Caco-2 (cell line): ENCODE results near the gene C14orf132. TPM values are rescaled to one million over a fixed set of nuclear protein-coding genes. Genes with fewer than 3 reads are reported as not detected.
"Not testable (repeated sequence)": the region's sequence is repeated elsewhere in the genome, so short reads cannot be mapped to it uniquely, and the experiment has no call there.

Experiments used
- BruUV-seq: library from RNA; stranded (reverse); fragments of 400-500 nt; replicated peaks from 2 replicates; lab custom pipeline; 2021; lab: Mats Ljungman, UMichigan
- CTCF ChIA-PET: fragments of 300-600 bp; sonication (Branson Sonifier 250); formaldehyde crosslinking; loops from one replicate; lab custom pipeline; 2022; ENCODE audit warnings: antibody characterized with exemption; lab: Charles Lee
- POLR2A ChIA-PET: fragments of 300-600 bp; sonication (Branson Sonifier 250); formaldehyde crosslinking; loops from one replicate; lab custom pipeline; 2022; ENCODE audit warnings: antibody characterized with exemption; lab: Charles Lee
- DNase-seq, 2 experiments: peaks; one replicate each; pipeline versions ENCODE4 v3.0.0 to v3.0.0-alpha.2; 2020 to 2022
- H3K27me3 ChIP-seq: replicated peaks from 2 replicates; pipeline ENCODE4 v1.6.0; 2011; ENCODE audit warnings: low read length; ENCODE audit not compliant: control insufficient read depth, insufficient read depth
- H3K36me3 ChIP-seq: 2 replicates; pipeline ENCODE4 v1.5.1; 2011; ENCODE audit warnings: low read length; ENCODE audit not compliant: control insufficient read depth, insufficient read depth
- H3K4me1 ChIP-seq: fragments of 250-450 bp; sonication (Bioruptor Pico); 2 replicates; pipeline ENCODE4 v1.5.1; 2020; ENCODE audit warnings: mild to moderate bottlenecking
- H3K4me3 ChIP-seq: 2 replicates; pipeline ENCODE4 v1.5.1; 2011; ENCODE audit warnings: low read depth, mild to moderate bottlenecking, control low read depth, low read length
- H3K9me3 ChIP-seq: fragments of 250-450 bp; sonication (Bioruptor Pico); 2 replicates; pipeline ENCODE4 v1.5.1; 2020; ENCODE audit warnings: mild to moderate bottlenecking, moderate library complexity
- H3K27ac Mint-ChIP-seq: one replicate; pipeline ENCODE4 v1.8.0; 2022; ENCODE audit warnings: mixed read lengths; ENCODE audit not compliant: unreplicated experiment
- H3K27me3 Mint-ChIP-seq: one replicate; pipeline ENCODE4 v1.8.0; 2022; ENCODE audit warnings: mixed read lengths; ENCODE audit not compliant: insufficient read depth, unreplicated experiment
- H3K36me3 Mint-ChIP-seq: one replicate; pipeline ENCODE4 v1.8.0; 2022; ENCODE audit warnings: mild to moderate bottlenecking, mixed read lengths; ENCODE audit not compliant: insufficient read depth, unreplicated experiment
- H3K4me1 Mint-ChIP-seq: one replicate; pipeline ENCODE4 v1.8.0; 2022; ENCODE audit warnings: low read depth, mixed read lengths; ENCODE audit not compliant: unreplicated experiment
- H3K4me3 Mint-ChIP-seq: one replicate; pipeline ENCODE4 v1.8.0; 2022; ENCODE audit warnings: mild to moderate bottlenecking, moderate library complexity, mixed read lengths; ENCODE audit not compliant: unreplicated experiment
- H3K9me3 Mint-ChIP-seq: one replicate; pipeline ENCODE4 v1.8.0; 2022; ENCODE audit warnings: mixed read lengths; ENCODE audit not compliant: unreplicated experiment
- CTCF ChIP-seq, 2 experiments: fragments of 200-600 bp in 1 of 2; IDR thresholded peaks; 1 replicate in 1 of 2; 2 replicates in 1 of 2; pipeline versions ENCODE4 v1.5.1 to v1.8.0; 2011 to 2022; ENCODE audit warnings: antibody characterized with exemption in 1 of 2, control low read depth in 1 of 2, inconsistent platforms in 1 of 2, low read depth in 1 of 2, low read length in 1 of 2, mild to moderate bottlenecking in 1 of 2, moderate library complexity in 1 of 2; ENCODE audit not compliant: insufficient read depth in 1 of 2, severe bottlenecking in 1 of 2, unreplicated experiment in 1 of 2
- intact Hi-C: fragments of 100-400 bp; cut with micrococcal nuclease; formaldehyde crosslinking; loops from one replicate; pipeline ENCODE4 v1.10.0; 2022; ENCODE audit not compliant: unreplicated experiment
- total RNA-seq: library from RNA; stranded (reverse); gene quantifications from 2 replicates; pipeline ENCODE4 v1.2.3, GENCODE V29; 2022

Gene C14orf132
- total RNA-seq, 1 experiment from 2014 or later: 0.20 TPM

GRCh38 chr14:96072746-96073145, 33.6 kb downstream of the C14orf132 start:
- Histone ChIP-seq H3K27me3 (no peaks in the 10 kb centered on the region), H3K36me3 (no peaks in the 10 kb centered on the region), H3K4me1 (no peaks in the 10 kb centered on the region), H3K9me3 (no peaks in the 10 kb centered on the region), H3K4me3 (no peak overlapping the region)
- no peak for DNase-seq
- Mint-ChIP-seq H3K27me3 (peaks cover 15% of the 10 kb centered on the region), H3K36me3 (no peaks in the 10 kb centered on the region), H3K27ac (no peak overlapping the region), H3K4me1 (no peaks in the 10 kb centered on the region), H3K4me3 (no peak overlapping the region), H3K9me3 (no peaks in the 10 kb centered on the region)
- TF ChIP-seq CTCF (IDR thresholded peaks at IDR 0.05; ENCODE audit: insufficient read depth in 1 of 2, low read depth in 1 of 2, low read length in 1 of 2, severe bottlenecking in 1 of 2, unreplicated experiment in 1 of 2): no peak
- intact Hi-C loops: no loop called here
- no TSS peak for BruUV-seq
- ChIA-PET CTCF (no interaction called here), POLR2A (no interaction called here)

- POLR2A ChIA-PET, intact Hi-C loops, H3K27me3 ChIP-seq, H3K4me3 Mint-ChIP-seq, H3K4me3 ChIP-seq, H3K4me1 ChIP-seq, DNase-seq, BruUV-seq, H3K27ac Mint-ChIP-seq, H3K9me3 Mint-ChIP-seq, CTCF ChIA-PET, H3K4me1 Mint-ChIP-seq, H3K36me3 ChIP-seq, H3K9me3 ChIP-seq, H3K36me3 Mint-ChIP-seq: not testable (repeated sequence)
- H3K27me3 Mint-ChIP-seq: peaks cover 15% of the 10 kb centered on the region
Measured at GRCh38 chr14:96073260-96074039, 34.3 kb downstream of the C14orf132 start.

GRCh38 chr14:96077983-96078624, 38.9 kb downstream of the C14orf132 start:
- DNase-seq: no peak
- Mint-ChIP-seq H3K9me3 (no peaks in the 10 kb centered on the region), H3K27ac (no peak overlapping the region), H3K27me3 (peaks cover 5% of the 10 kb centered on the region), H3K4me3 (no peak overlapping the region), H3K36me3 (no peaks in the 10 kb centered on the region), H3K4me1 (no peaks in the 10 kb centered on the region)
- ChIA-PET CTCF (no interaction called here), POLR2A (no interaction called here)
- no peaks in the 10 kb centered on the region for H3K27me3 ChIP-seq
- BruUV-seq: no TSS peak
- no peaks in the 10 kb centered on the region for H3K36me3 ChIP-seq
- no peaks in the 10 kb centered on the region for H3K9me3 ChIP-seq
- intact Hi-C loops: no loop called here
- TF ChIP-seq CTCF (IDR thresholded peaks at IDR 0.05; ENCODE audit: insufficient read depth in 1 of 2, low read depth in 1 of 2, low read length in 1 of 2, severe bottlenecking in 1 of 2, unreplicated experiment in 1 of 2): no peak
- no peaks in the 10 kb centered on the region for H3K4me1 ChIP-seq
- H3K4me3 ChIP-seq: no peak overlapping the region
